ENCODE results near the gene OR1J1.

The OR1J1 gene

GRCh38 chr9:122444041-122444733 lies 33.5 kb downstream of the OR1J1 start:
- DNase-seq (ENCODE audit: low read depth) = no peak

- no peak for DNase-seq (ENCODE audit: low read depth)
Measured at GRCh38 chr9:122442568-122442967, 35.2 kb downstream of the OR1J1 start.
